Endothelial cell of umbilical vein (primary cell): ENCODE results near the gene PRICKLE3. TPM values are rescaled to one million over a fixed set of nuclear protein-coding genes. Genes with fewer than 3 reads are reported as not detected.

Experiments used
- BruUV-seq: library from RNA; stranded (reverse); fragments of 400-500 nt; replicated peaks from 2 replicates; lab custom pipeline; 2021; lab: Mats Ljungman, UMichigan
- CTCF ChIA-PET: fragments of 300-600, 350-600 bp; sonication (Branson Sonifier 250); formaldehyde crosslinking; loops from one replicate; lab custom pipeline; 2021; ENCODE audit warnings: antibody characterized with exemption, inconsistent platforms; lab: Charles Lee
- POLR2A ChIA-PET: fragments of 300-600, 350-600 bp; sonication (Branson Sonifier 250); formaldehyde crosslinking; loops from one replicate; lab custom pipeline; 2021; ENCODE audit warnings: antibody characterized with exemption, inconsistent platforms; lab: Charles Lee
- DNase-seq: peaks from one replicate; pipeline ENCODE4 v3.0.0-alpha.2; 2011; ENCODE audit warnings: low read depth, low spot score
- FAIRE-seq: peaks from 2 replicates; lab custom pipeline; 2011; peaks lifted over from hg19 to GRCh38; lab: Jason Lieb, UNC
- H2AFZ ChIP-seq: 2 replicates; pipeline ENCODE4 v1.6.0; 2012; ENCODE audit warnings: low read depth, low read length, control low read depth, inconsistent platforms
- H3K27ac ChIP-seq: 2 replicates; pipeline ENCODE4 v1.5.1; 2011; ENCODE audit warnings: low read depth, mild to moderate bottlenecking, control low read depth, low read length, moderate library complexity; ENCODE audit not compliant: insufficient read depth
- H3K27me3 ChIP-seq, 2 experiments: 2 replicates each; pipeline versions ENCODE4 v1.6.0 to v1.6.1; 2011; ENCODE audit warnings: low read length in 2 of 2, mixed read lengths in 1 of 2; ENCODE audit not compliant: control insufficient read depth in 2 of 2, insufficient read depth in 2 of 2
- H3K36me3 ChIP-seq, 2 experiments: 2 replicates in 1 of 2; 3 replicates in 1 of 2; pipeline ENCODE4 v1.5.1; 2011; ENCODE audit warnings: low read length in 2 of 2, mild to moderate bottlenecking in 1 of 2, moderate library complexity in 1 of 2; ENCODE audit not compliant: control insufficient read depth in 2 of 2, insufficient read depth in 2 of 2; ENCODE audit errors: extremely low read depth in 1 of 2
- H3K4me1 ChIP-seq: 3 replicates; pipeline ENCODE4 v1.5.1; 2011; ENCODE audit warnings: mild to moderate bottlenecking, low read length; ENCODE audit not compliant: control insufficient read depth, insufficient read depth; ENCODE audit errors: extremely low read depth
- H3K4me2 ChIP-seq: 2 replicates; pipeline ENCODE4 v1.6.1; 2011; ENCODE audit warnings: low read length, control low read depth, mixed read lengths; ENCODE audit not compliant: insufficient read depth
- H3K4me3 ChIP-seq, 3 experiments: fragments of 200-600 bp in 1 of 3; sonication (generic), shearing (Covaris generic) in 1 of 3; replicated peaks in 1 of 3; 2 replicates each; pipeline ENCODE4 v1.5.1; 2011 to 2016; ENCODE audit warnings: control low read depth in 3 of 3, low read length in 3 of 3, mild to moderate bottlenecking in 2 of 3, inconsistent platforms in 1 of 3, low read depth in 1 of 3, moderate library complexity in 1 of 3; ENCODE audit not compliant: insufficient read depth in 1 of 3
- H3K79me2 ChIP-seq: 2 replicates; pipeline ENCODE4 v1.6.0; 2012; ENCODE audit warnings: low read length, inconsistent platforms; ENCODE audit not compliant: control insufficient read depth, insufficient read depth
- H3K9ac ChIP-seq: replicated peaks from 2 replicates; pipeline ENCODE3; 2011; ENCODE audit warnings: low read length, control low read depth; ENCODE audit not compliant: insufficient read depth; ENCODE audit errors: extremely low read depth
- H3K9me1 ChIP-seq: replicated peaks from 3 replicates; pipeline ENCODE4 v1.6.0; 2011; ENCODE audit warnings: mild to moderate bottlenecking, low read length; ENCODE audit not compliant: control insufficient read depth, insufficient read depth; ENCODE audit errors: extremely low read depth
- H3K9me3 ChIP-seq: replicated peaks from 2 replicates; pipeline ENCODE4 v1.5.1; 2012; ENCODE audit warnings: low read length, inconsistent platforms; ENCODE audit not compliant: control insufficient read depth, insufficient read depth
- H4K20me1 ChIP-seq: replicated peaks from 2 replicates; pipeline ENCODE3; 2011; ENCODE audit warnings: mild to moderate bottlenecking, low read length; ENCODE audit not compliant: control insufficient read depth, insufficient read depth; ENCODE audit errors: extremely low read depth
- CTCF ChIP-seq, 2 donors: IDR thresholded peaks; 1 replicate in 1 of 2; 2 replicates in 1 of 2; pipeline ENCODE4 v1.5.1; 2011; ENCODE audit warnings: low read length in 2 of 2, mild to moderate bottlenecking in 2 of 2, moderate library complexity in 2 of 2, control low read depth in 1 of 2, inconsistent platforms in 1 of 2, low read depth in 1 of 2; ENCODE audit not compliant: insufficient read depth in 1 of 2; ENCODE audit errors: extremely low read depth in 1 of 2
- EZH2 ChIP-seq: IDR thresholded peaks from 2 replicates; pipeline ENCODE4 v1.6.1; 2012; ENCODE audit warnings: borderline replicate concordance, low read depth, mild to moderate bottlenecking, moderate library complexity, low read length, inconsistent platforms; ENCODE audit not compliant: severe bottlenecking
- FOS ChIP-seq: IDR thresholded peaks from 2 replicates; pipeline ENCODE4 v1.6.1; 2011; ENCODE audit warnings: mild to moderate bottlenecking, low read length, moderate library complexity, borderline replicate concordance; ENCODE audit not compliant: insufficient read depth
- GATA2 ChIP-seq: IDR thresholded peaks from 2 replicates; pipeline ENCODE4 v1.7.0; 2011; ENCODE audit warnings: low read depth, mild to moderate bottlenecking, moderate library complexity, mixed read lengths, low read length; ENCODE audit not compliant: insufficient read length, insufficient read depth
- JUN ChIP-seq: IDR thresholded peaks from 2 replicates; pipeline ENCODE4 v1.6.1; 2011; ENCODE audit warnings: borderline replicate concordance, low read depth; ENCODE audit not compliant: insufficient read length, insufficient read depth
- MAX ChIP-seq: IDR thresholded peaks from 2 replicates; pipeline ENCODE4 v1.6.1; 2011; ENCODE audit not compliant: insufficient read depth, insufficient read length
- MYC ChIP-seq: IDR thresholded peaks from one replicate; pipeline ENCODE4 v1.6.1; 2011; ENCODE audit warnings: mild to moderate bottlenecking, low read depth, low read length
- POLR2A ChIP-seq: IDR thresholded peaks from 2 replicates; pipeline ENCODE4 v1.6.1; 2012; ENCODE audit warnings: low read depth, mild to moderate bottlenecking, control low read depth, low read length
- POLR2AphosphoS5 ChIP-seq: IDR thresholded peaks from 2 replicates; pipeline ENCODE4 v1.6.1; 2012; ENCODE audit warnings: low read depth, mild to moderate bottlenecking, control low read depth, low read length, moderate library complexity; ENCODE audit not compliant: insufficient read depth
- dilution Hi-C: fragments of 300-500 bp; cut with MboI; formaldehyde crosslinking; loops from one replicate; pipeline ENCODE4 v1.15.0; 2019; ENCODE audit warnings: low sequenced_read_pairs; ENCODE audit not compliant: extremely low pct_ligation_motif_present
- intact Hi-C: fragments of 100-400 bp; cut with micrococcal nuclease; formaldehyde crosslinking; loops from one replicate; pipeline ENCODE4 v1.10.0; 2022
- polyA plus RNA-seq, 4 experiments: library from polyadenylated mRNA; depleted of rRNA in 3 of 4; stranded (reverse) in 3 of 4; unstranded in 1 of 4; fragments of >200 nt; gene quantifications; 2 replicates each; pipeline versions ENCODE4 v1.2.1 to v1.2.3, GENCODE V29; 2011 to 2012; ENCODE audit warnings: missing spikeins in 1 of 4
- total RNA-seq: library from RNA; stranded (reverse); gene quantifications from 2 replicates; pipeline ENCODE4 v1.2.3, GENCODE V29; 2021

PRICKLE3 gene
- total and polyA plus RNA-seq, 2 donors (not counting 3 experiments of a cell fraction or from before 2014, with no cell fraction given) = 6.8 to 15.0 TPM

DNA sequence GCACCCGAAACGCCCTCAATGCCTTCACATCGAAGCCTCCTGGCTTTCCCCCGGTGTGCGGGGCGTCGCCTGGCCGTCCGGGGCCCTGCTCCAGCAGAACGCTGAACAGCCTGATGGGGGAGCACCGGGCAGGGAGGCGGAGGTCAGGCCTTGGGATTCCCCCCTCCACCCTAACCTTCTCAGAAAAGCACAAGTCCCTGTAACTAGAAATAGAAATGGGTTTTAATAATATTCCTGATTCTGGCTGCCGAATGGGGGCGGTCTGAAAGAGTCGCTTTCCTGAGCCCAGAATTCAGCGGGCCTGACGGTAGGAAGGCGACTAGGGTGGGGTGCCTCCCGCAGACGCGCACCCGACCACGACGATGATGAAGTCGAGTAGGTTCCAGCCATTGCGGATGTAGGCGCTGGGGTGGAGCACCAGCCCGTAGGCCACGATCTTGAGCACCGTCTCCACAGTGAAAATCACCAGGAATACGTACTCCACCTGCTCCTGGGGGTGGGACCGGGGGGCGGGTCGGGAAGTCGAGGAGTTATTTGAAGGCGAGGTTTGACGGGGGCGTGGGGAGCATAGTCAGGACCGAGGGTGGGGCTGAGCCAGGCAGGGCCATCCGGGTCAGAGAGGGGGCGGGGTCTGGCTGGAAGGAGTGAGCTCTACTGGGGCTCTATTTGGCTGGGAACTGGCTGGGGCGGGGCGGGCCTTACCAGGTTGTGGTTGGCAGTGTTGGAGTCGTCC, 44.5 kb upstream of the PRICKLE3 start:
- H4K20me1 ChIP-seq = no peaks in the 10 kb centered on the region
- H3K4me2 ChIP-seq = peak overlapping the region; percentile 47
- ChIA-PET CTCF (interaction anchor here (2.4 kb wide), 1 partner anchor 38 kb away, joined by 7 read pairs; no protein-coding TSS in a partner anchor), POLR2A (no interaction called here)
- H3K9me3 ChIP-seq = no peaks in the 10 kb centered on the region
- no peaks in the 10 kb centered on the region for H3K36me3 ChIP-seq
- no peaks in the 10 kb centered on the region for H3K9me1 ChIP-seq
- no peaks in the 10 kb centered on the region for H3K27me3 ChIP-seq
- no peaks in the 10 kb centered on the region for H3K79me2 ChIP-seq
- no peak overlapping the region for H3K27ac ChIP-seq
- H3K9ac ChIP-seq = no peak overlapping the region
- FAIRE-seq = peak; percentile 12
- no peak for DNase-seq
- dilution Hi-C loops (no loop called here), intact Hi-C loops (no loop called here)
- TF ChIP-seq CTCF (IDR thresholded peaks at IDR 0.05; ENCODE audit: extremely low read depth in 1 of 2, insufficient read depth in 1 of 2, low read depth in 1 of 2, low read length in 2 of 2) (peak in 1 of 2 donors; percentile 9), FOS (no peak)
- H3K4me3 ChIP-seq = peak overlapping the region in 1 of 3 experiments; percentile 21
- no peaks in the 10 kb centered on the region for H3K4me1 ChIP-seq
- no TSS peak for BruUV-seq
- H2AFZ ChIP-seq = peak overlapping the region; percentile 93

DNA sequence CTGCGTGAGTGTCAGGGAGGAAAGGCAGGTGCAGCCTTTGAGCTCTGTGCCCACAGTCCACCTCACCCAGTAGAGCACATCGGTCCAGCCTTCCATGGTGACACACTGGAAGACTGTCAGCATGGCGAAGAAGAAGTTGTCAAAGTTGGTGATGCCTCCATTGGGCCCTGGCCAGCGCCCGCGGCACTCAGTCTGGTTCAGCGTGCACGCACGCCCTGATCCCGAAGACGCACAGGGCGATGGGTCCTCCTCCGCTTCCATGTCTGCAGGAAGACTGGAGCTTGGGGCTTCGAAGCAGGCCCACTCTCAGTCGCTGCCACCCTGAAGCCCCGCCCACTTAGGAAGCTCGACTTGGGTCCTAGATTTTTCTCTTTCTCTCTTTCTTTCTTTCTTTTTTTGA, 42.0 kb upstream of the PRICKLE3 start:
- no peak overlapping the region for H3K4me2 ChIP-seq
- POLR2A ChIA-PET = no interaction called here

More for the DNA sequence above, 42.0 kb upstream of the PRICKLE3 start:
- Histone ChIP-seq H2AFZ (no peak overlapping the region), H3K4me3 (no peak overlapping the region), H3K27ac (no peak overlapping the region), H4K20me1 (no peaks in the 10 kb centered on the region), H3K9ac (no peak overlapping the region), H3K9me3 (no peaks in the 10 kb centered on the region), H3K4me1 (no peaks in the 10 kb centered on the region), H3K79me2 (no peaks in the 10 kb centered on the region), H3K36me3 (no peaks in the 10 kb centered on the region), H3K9me1 (no peaks in the 10 kb centered on the region), H3K27me3 (no peaks in the 10 kb centered on the region)
- no TSS peak for BruUV-seq
- CTCF ChIA-PET = no interaction called here
- DNase-seq (no peak), FAIRE-seq (no peak)
- intact Hi-C loops = no loop called here
- dilution Hi-C loops = no loop called here
- TF ChIP-seq MYC (no peak), FOS (no peak), JUN (no peak), MAX (no peak), EZH2 (no peak), POLR2A (no peak), GATA2 (no peak), POLR2AphosphoS5 (no peak), CTCF (IDR thresholded peaks at IDR 0.05; ENCODE audit: extremely low read depth in 1 of 2, insufficient read depth in 1 of 2, low read depth in 1 of 2, low read length in 2 of 2) (no peak)
